Liver (tissue), 3 donors: ENCODE measurements around the gene GIPC1.

Experiments used
- ATF3 ChIP-seq: IDR thresholded peaks from 2 replicates; pipeline ENCODE4 v1.6.1; 2016; ENCODE audit warnings: antibody characterized with exemption
- CTCF ChIP-seq: fragments of 150-350 bp; IDR thresholded peaks from 2 replicates; pipeline ENCODE4 v1.5.1; 2017; ENCODE audit warnings: improper control_type of control experiment, low read depth, low read length; ENCODE audit not compliant: missing input control
- EGR1 ChIP-seq, 2 donors: IDR thresholded peaks; 2 replicates each; pipeline ENCODE4 v1.6.1; 2016 to 2018; ENCODE audit warnings: antibody characterized with exemption in 2 of 2, low read depth in 2 of 2
- FOXA1 ChIP-seq: IDR thresholded peaks from 2 replicates; pipeline ENCODE4 v1.6.1; 2016; ENCODE audit warnings: antibody characterized with exemption
- MAX ChIP-seq: IDR thresholded peaks from 2 replicates; pipeline ENCODE4 v1.6.1; 2016; ENCODE audit warnings: antibody characterized with exemption
- RAD21 ChIP-seq, 2 donors: IDR thresholded peaks; 2 replicates each; pipeline ENCODE4 v1.6.1; 2016; ENCODE audit warnings: antibody characterized with exemption in 2 of 2, mild to moderate bottlenecking in 2 of 2
- RXRA ChIP-seq, 2 donors: IDR thresholded peaks; 2 replicates each; pipeline ENCODE4 v1.6.1; 2017 to 2018; ENCODE audit warnings: antibody characterized with exemption in 2 of 2, mild to moderate bottlenecking in 1 of 2
- SP1 ChIP-seq: IDR thresholded peaks from 2 replicates; pipeline ENCODE4 v1.6.1; 2018; ENCODE audit warnings: antibody characterized with exemption, mild to moderate bottlenecking
- TAF1 ChIP-seq: conservative IDR thresholded peaks from 2 replicates; pipeline ENCODE4 v1.6.1; 2016; ENCODE audit warnings: antibody characterized with exemption, mild to moderate bottlenecking
- YY1 ChIP-seq: IDR thresholded peaks from 2 replicates; pipeline ENCODE4 v1.6.1; 2016; ENCODE audit warnings: antibody characterized with exemption, mild to moderate bottlenecking
- donor health status: healthy.
- donor health status: healthy.

DNA sequence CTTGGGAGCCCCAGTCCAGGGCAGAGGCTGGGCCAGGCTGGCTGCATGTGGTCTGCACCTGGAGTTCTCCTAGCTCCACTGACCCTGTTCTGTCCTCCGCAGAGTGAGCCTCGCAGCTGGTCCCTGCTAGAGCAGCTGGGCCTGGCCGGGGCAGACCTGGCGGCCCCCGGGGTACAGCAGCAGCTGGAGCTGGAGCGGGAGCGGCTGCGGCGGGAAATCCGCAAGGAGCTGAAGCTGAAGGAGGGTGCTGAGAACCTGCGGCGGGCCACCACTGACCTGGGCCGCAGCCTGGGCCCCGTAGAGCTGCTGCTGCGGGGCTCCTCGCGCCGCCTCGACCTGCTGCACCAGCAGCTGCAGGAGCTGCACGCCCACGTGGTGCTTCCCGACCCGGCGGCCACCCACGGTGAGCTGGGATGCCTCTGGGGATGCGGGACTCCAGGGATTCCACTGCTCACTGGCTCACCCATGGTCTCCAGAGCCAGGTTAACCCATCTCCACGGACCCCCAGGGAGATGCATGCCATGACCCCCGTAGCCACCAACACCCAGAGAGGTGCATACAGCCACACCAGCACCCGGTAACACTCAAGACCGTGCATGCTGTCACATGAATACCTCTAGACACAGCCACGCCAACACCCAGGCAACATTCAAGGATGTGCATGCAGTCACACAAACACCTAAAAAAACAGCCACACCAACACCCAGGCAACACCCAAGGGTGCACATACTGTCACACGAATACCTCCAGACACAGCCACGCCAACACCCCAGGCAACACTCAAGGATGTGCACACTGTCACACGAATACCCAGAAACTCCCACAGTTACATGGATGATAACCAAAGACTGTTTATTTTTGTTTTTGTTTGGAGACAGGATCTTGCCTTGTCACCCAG, 54.6 kb downstream of the GIPC1 start:
- no peak for TF ChIP-seq TAF1
- no peak for TF ChIP-seq CTCF
- TF ChIP-seq FOXA1 = no peak
- TF ChIP-seq RXRA (IDR thresholded peaks at IDR 0.05) = no peak
- TF ChIP-seq EGR1 (IDR thresholded peaks at IDR 0.05; ENCODE audit: low read depth in 2 of 2) = no peak
- no peak for TF ChIP-seq ATF3
- TF ChIP-seq MAX = no peak
- TF ChIP-seq SP1 = no peak
- TF ChIP-seq YY1 = no peak
- TF ChIP-seq RAD21 (IDR thresholded peaks at IDR 0.05) = no peak
